ENCODE results near the gene GALNT16.

Gene GALNT16

GRCh38 chr14:69291891-69292561 is 32.1 kb downstream of the GALNT16 start:
- H3K4me3 ChIP-seq (ENCODE audit: low read depth, low read length) = no peak overlapping the region

GRCh38 chr14:69298131-69299071 is 38.4 kb downstream of the GALNT16 start:
- no peak overlapping the region for H3K4me3 ChIP-seq (ENCODE audit: low read depth, low read length)
- TF ChIP-seq CTCF (IDR thresholded peaks at IDR 0.05; ENCODE audit: low read depth, low read length) = no peak

More at GRCh38 chr14:69291891-69292561, 32.1 kb downstream of the GALNT16 start:
- no peak for TF ChIP-seq CTCF (IDR thresholded peaks at IDR 0.05; ENCODE audit: low read depth, low read length)

- TF ChIP-seq CTCF (IDR thresholded peaks at IDR 0.05; ENCODE audit: low read depth, low read length) = no peak
- no peak overlapping the region for H3K4me3 ChIP-seq (ENCODE audit: low read depth, low read length)
Observed at GRCh38 chr14:69299286-69300035, 39.5 kb downstream of the GALNT16 start.

- TF ChIP-seq CTCF (IDR thresholded peaks at IDR 0.05; ENCODE audit: low read depth, low read length) = no peak
- H3K4me3 ChIP-seq (ENCODE audit: low read depth, low read length) = no peak overlapping the region
Observed at GRCh38 chr14:69300601-69301221, 40.8 kb downstream of the GALNT16 start.

GRCh38 chr14:69303086-69303485 is 43.1 kb downstream of the GALNT16 start:
- no peak overlapping the region for H3K4me3 ChIP-seq (ENCODE audit: low read depth, low read length)
- TF ChIP-seq CTCF (IDR thresholded peaks at IDR 0.05; ENCODE audit: low read depth, low read length) = no peak

GRCh38 chr14:69312608-69313007 is 52.6 kb downstream of the GALNT16 start:
- no peak overlapping the region for H3K4me3 ChIP-seq (ENCODE audit: low read depth, low read length)
- TF ChIP-seq CTCF (IDR thresholded peaks at IDR 0.05; ENCODE audit: low read depth, low read length) = no peak

Data from WI38 (cell line).